Measurements from ENCODE around the gene C19orf33. TPM values are rescaled to one million over a fixed set of nuclear protein-coding genes. Genes with fewer than 3 reads are reported as not detected.

Gene C19orf33
- total RNA-seq, 4 donors from 2014 or later: 4.7 to 48.7 (median 7.9) TPM; not detected in 1

DNA sequence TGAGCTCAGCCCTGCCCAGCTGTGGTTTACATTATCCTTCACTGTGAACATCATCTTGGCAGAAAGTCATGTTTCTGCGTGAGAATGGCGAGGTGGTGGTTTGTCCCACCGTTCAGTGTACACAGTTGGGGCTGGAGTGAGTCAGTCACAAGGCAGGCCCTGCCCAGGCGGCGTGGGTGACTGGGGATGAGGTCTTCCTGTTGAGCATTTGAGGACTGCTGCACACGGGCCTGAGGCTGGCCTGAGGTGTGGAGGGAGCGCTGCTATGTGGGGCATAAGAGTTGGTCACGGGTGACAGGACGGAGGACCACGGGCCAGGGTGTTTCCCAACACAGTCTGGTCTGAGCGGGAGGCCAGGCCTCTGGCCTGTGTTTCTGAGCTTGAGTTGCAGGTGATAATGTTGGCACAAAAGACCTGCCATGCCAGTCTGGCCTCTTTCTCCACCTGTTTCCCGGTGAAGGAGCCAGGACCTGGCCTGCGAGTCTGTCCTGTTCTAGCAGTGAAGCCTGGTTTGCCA is 13.4 kb upstream of the C19orf33 start:
- 33 to 92% methylated on average over 2 to 4 of the region's 13 CpGs for WGBS, 2 donors (ENCODE audit: low coverage in 1 of 2)
- TF ChIP-seq EP300 (IDR thresholded peaks at IDR 0.05) (no peak), POLR2A (IDR thresholded peaks at IDR 0.05) (no peak), POLR2AphosphoS5 (IDR thresholded peaks at IDR 0.05) (no peak)
- TF ChIP-seq, protein P1, sequence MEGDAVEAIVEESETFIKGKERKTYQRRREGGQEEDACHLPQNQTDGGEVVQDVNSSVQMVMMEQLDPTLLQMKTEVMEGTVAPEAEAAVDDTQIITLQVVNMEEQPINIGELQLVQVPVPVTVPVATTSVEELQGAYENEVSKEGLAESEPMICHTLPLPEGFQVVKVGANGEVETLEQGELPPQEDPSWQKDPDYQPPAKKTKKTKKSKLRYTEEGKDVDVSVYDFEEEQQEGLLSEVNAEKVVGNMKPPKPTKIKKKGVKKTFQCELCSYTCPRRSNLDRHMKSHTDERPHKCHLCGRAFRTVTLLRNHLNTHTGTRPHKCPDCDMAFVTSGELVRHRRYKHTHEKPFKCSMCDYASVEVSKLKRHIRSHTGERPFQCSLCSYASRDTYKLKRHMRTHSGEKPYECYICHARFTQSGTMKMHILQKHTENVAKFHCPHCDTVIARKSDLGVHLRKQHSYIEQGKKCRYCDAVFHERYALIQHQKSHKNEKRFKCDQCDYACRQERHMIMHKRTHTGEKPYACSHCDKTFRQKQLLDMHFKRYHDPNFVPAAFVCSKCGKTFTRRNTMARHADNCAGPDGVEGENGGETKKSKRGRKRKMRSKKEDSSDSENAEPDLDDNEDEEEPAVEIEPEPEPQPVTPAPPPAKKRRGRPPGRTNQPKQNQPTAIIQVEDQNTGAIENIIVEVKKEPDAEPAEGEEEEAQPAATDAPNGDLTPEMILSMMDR (IDR thresholded peaks at IDR 0.05): no peak
- Histone ChIP-seq H3K27me3 (no peaks in the 10 kb centered on the region), H3K27ac (no peak overlapping the region), H3K9me3 (no peaks in the 10 kb centered on the region), H3K4me1 (no peaks in the 10 kb centered on the region), H3K36me3 (no peaks in the 10 kb centered on the region), H3K4me3 (no peak overlapping the region)
- no peak for ATAC-seq

GRCh38 chr19:38291855-38292254 is 12.2 kb upstream of the C19orf33 start:
- H3K9me3 ChIP-seq: no peaks in the 10 kb centered on the region
- WGBS, 2 donors (ENCODE audit: low coverage in 1 of 2): 53% methylated on average over 6 of the region's 15 CpGs; no CpG with 5 or more reads in 1 of the 2 donors
- no peak for ATAC-seq
- no peak for TF ChIP-seq EP300 (IDR thresholded peaks at IDR 0.05)
- no peak for TF ChIP-seq POLR2AphosphoS5 (IDR thresholded peaks at IDR 0.05)
- TF ChIP-seq POLR2A (IDR thresholded peaks at IDR 0.05): no peak
- TF ChIP-seq, protein P1 (IDR thresholded peaks at IDR 0.05): no peak
- no peaks in the 10 kb centered on the region for H3K27me3 ChIP-seq
- no peak overlapping the region for H3K27ac ChIP-seq
- no peaks in the 10 kb centered on the region for H3K36me3 ChIP-seq
- H3K4me3 ChIP-seq: no peak overlapping the region
- H3K4me1 ChIP-seq: no peaks in the 10 kb centered on the region

GRCh38 chr19:38293281-38293680 is 10.8 kb upstream of the C19orf33 start:
- Histone ChIP-seq H3K4me1 (no peaks in the 10 kb centered on the region), H3K27me3 (no peaks in the 10 kb centered on the region), H3K9me3 (no peaks in the 10 kb centered on the region), H3K4me3 (no peak overlapping the region), H3K36me3 (no peaks in the 10 kb centered on the region), H3K27ac (no peak overlapping the region)
- no peak for ATAC-seq
- TF ChIP-seq, protein P1 (IDR thresholded peaks at IDR 0.05): no peak
- TF ChIP-seq EP300 (IDR thresholded peaks at IDR 0.05) (no peak), POLR2AphosphoS5 (IDR thresholded peaks at IDR 0.05) (no peak), POLR2A (IDR thresholded peaks at IDR 0.05) (no peak)
- WGBS, 2 donors (ENCODE audit: low coverage in 1 of 2): 100% methylated on average over 1 of the region's 9 CpGs; no CpG with 5 or more reads in 1 of the 2 donors

DNA sequence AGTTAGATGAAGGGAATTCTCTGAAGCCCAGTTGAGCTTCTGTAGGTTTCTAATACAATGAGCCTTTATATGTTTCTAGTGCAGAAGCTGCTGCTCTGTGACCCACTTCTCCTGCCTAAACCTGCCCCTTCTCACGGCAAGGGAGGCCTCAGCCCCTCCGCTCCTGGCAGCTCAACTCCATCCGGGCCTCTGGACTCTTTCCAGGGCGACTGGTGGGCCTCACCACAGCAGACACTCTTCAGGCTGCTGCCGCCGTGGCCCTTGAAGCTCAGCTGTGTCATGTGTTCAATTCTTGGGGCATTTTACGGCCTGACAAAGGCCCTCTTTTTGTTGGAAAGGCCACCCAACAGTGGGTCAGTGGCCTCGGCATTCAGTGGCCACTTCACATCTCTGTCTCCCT is 10.0 kb upstream of the C19orf33 start:
- Histone ChIP-seq H3K4me1 (no peaks in the 10 kb centered on the region), H3K27me3 (no peaks in the 10 kb centered on the region), H3K9me3 (no peaks in the 10 kb centered on the region), H3K36me3 (no peaks in the 10 kb centered on the region), H3K27ac (no peak overlapping the region), H3K4me3 (no peak overlapping the region)
- ATAC-seq: no peak
- WGBS, 2 donors (ENCODE audit: low coverage in 1 of 2): 60 to 88% methylated on average over 2 to 4 of the region's 8 CpGs
- no peak for TF ChIP-seq EP300 (IDR thresholded peaks at IDR 0.05)

- H3K9me3 ChIP-seq: no peaks in the 10 kb centered on the region
- ATAC-seq: no peak
- TF ChIP-seq POLR2AphosphoS5 (IDR thresholded peaks at IDR 0.05): peak; percentile 71
- TF ChIP-seq, protein P1 (IDR thresholded peaks at IDR 0.05): no peak
- peak overlapping the region in 1 of 4 donors; percentile 35 for H3K27ac ChIP-seq
- WGBS, 2 donors (ENCODE audit: low coverage in 1 of 2): 10 to 100% methylated on average over 1 to 5 of the region's 11 CpGs
- peaks cover 0 to 3% (median 0%) of the 10 kb centered on the region in 3 donors for H3K4me1 ChIP-seq
- H3K4me3 ChIP-seq: no peak overlapping the region
- no peaks in the 10 kb centered on the region for H3K36me3 ChIP-seq
- H3K27me3 ChIP-seq: no peaks in the 10 kb centered on the region
Measured at GRCh38 chr19:38298821-38299680, 5.0 kb upstream of the C19orf33 start.
